ENCODE results near the gene MARCHF4. TPM values are rescaled to one million over a fixed set of nuclear protein-coding genes. Genes with fewer than 3 reads are reported as not detected.

Gene MARCHF4
- total and polyA plus RNA-seq, 2 of the 8 experiments (the other 6 are each of a cell fraction or from before 2014, with no cell fraction given): 1.9 to 2.9 TPM

DNA sequence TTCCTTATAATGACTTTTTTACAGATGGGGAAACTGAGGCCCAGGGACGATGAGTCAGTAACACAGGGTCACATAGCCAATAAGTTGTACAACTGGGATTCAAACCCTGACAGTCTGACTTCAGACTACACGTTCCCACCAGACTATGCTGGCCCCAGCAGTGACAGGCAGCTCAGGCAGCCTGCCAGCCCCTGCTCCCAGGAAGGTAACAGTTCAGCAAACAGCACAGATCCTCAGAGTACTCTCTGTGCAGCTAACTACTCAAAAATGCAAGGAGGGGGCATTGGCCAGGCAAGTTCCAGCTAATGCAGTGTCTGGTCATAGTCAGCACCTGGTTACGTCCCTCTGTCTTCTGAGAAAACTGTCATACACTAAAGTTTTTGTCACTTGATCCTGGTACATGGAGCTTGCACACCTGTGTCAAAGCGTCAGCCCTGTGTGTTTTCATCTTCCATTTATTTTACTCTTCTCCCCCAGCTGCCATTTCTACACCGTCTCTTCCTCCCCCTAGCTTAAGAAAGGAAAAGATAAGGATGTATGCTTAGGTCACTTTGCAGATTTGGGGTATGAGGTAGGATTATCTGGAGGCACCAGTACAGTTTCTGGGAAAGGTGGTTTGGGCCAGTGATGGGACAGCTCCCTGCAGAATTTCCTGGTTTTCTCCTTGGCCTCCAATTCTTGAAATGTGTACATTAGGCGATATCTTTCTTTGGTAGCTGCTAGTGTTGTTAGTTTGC is 44.5 kb upstream of the MARCHF4 start:
- Histone ChIP-seq H2AFZ (ENCODE audit: low read length) (no peak overlapping the region), H2AK5ac (ENCODE audit: low read depth, low read length) (no peak overlapping the region), H3K4me1 (replicated peaks in 1 of 4; ENCODE audit: control insufficient read depth in 3 of 4, insufficient read depth in 4 of 4, low read length in 3 of 4) (peaks cover 0 to 3% (median 0%) of the 10 kb centered on the region in 4 experiments; a peak in 1 of 7 replicates), H3K27ac (ENCODE audit: low read depth, low read length) (no peak overlapping the region), H2BK120ac (replicated peaks; ENCODE audit: low read depth, low read length) (no peak overlapping the region), H2BK15ac (ENCODE audit: low read length) (no peak overlapping the region), H3K27me3 (replicated peaks in 1 of 4; ENCODE audit: control insufficient read depth in 3 of 4, extremely low read depth in 1 of 4, insufficient read depth in 3 of 4, low read length in 3 of 4) (no peaks in the 10 kb centered on the region), H3K56ac (replicated peaks; ENCODE audit: insufficient read length, low read depth, low read length) (no peak overlapping the region), H2BK12ac (ENCODE audit: low read depth, low read length) (no peak overlapping the region), H4K5ac (ENCODE audit: insufficient read length, low read depth, low read length) (no peak overlapping the region), H3K4me3 (ENCODE audit: extremely low read depth in 1 of 4, insufficient read depth in 2 of 4, low read depth in 3 of 4, low read length in 4 of 4) (no peak overlapping the region), H3K36me3 (ENCODE audit: control insufficient read depth in 2 of 4, insufficient read depth in 4 of 4, low read length in 3 of 4) (peaks cover 0 to 12% (median 3%) of the 10 kb centered on the region in 4 experiments; a peak in 3 of 8 replicates), H3K9ac (replicated peaks in 1 of 4; ENCODE audit: extremely low read depth in 1 of 4, low read depth in 3 of 4, low read length in 3 of 4) (no peak overlapping the region), H2BK20ac (ENCODE audit: low read length) (no peak overlapping the region), H3K18ac (ENCODE audit: extremely low read depth, low read length) (no peak overlapping the region), H3K14ac (ENCODE audit: insufficient read length) (no peak overlapping the region), H3K4me2 (ENCODE audit: insufficient read depth in 1 of 2, low read depth in 2 of 2, low read length in 2 of 2) (no peak overlapping the region), H3K79me1 (ENCODE audit: low read depth, low read length) (no peaks in the 10 kb centered on the region; the same call in 1 of the 2 replicates), H4K20me1 (replicated peaks in 1 of 2; ENCODE audit: control insufficient read depth in 1 of 2, insufficient read depth in 2 of 2, low read length in 2 of 2) (no peaks in the 10 kb centered on the region), H4K91ac (replicated peaks; ENCODE audit: insufficient read length, low read length) (no peak overlapping the region), H4K8ac (ENCODE audit: extremely low read depth, insufficient read depth, low read length) (no peak overlapping the region), H3K79me2 (ENCODE audit: control insufficient read depth in 1 of 2, insufficient read depth in 2 of 2, low read length in 2 of 2) (no peaks in the 10 kb centered on the region), H3K23ac (ENCODE audit: insufficient read length) (no peak overlapping the region), H3K9me3 (ENCODE audit: insufficient read depth in 2 of 2, low read depth in 1 of 2, low read length in 1 of 2) (no peaks in the 10 kb centered on the region), H2BK5ac (ENCODE audit: low read depth, low read length) (no peak overlapping the region), H3K23me2 (ENCODE audit: low read depth, low read length) (peaks cover 2% of the 10 kb centered on the region; the same call in 1 of the 2 replicates), H3K4ac (replicated peaks; ENCODE audit: insufficient read length, low read depth, low read length) (no peak overlapping the region)
- TF ChIP-seq TEAD4 (IDR thresholded peaks at IDR 0.05; ENCODE audit: low read depth, low read length): no peak
- TF ChIP-seq TAF1 (IDR thresholded peaks at IDR 0.05; ENCODE audit: low read depth, low read length): no peak
- no peak for TF ChIP-seq CEBPB (IDR thresholded peaks at IDR 0.05; ENCODE audit: low read depth, low read length)
- no peak for TF ChIP-seq CREB1 (IDR thresholded peaks at IDR 0.05)
- TF ChIP-seq, protein P1, sequence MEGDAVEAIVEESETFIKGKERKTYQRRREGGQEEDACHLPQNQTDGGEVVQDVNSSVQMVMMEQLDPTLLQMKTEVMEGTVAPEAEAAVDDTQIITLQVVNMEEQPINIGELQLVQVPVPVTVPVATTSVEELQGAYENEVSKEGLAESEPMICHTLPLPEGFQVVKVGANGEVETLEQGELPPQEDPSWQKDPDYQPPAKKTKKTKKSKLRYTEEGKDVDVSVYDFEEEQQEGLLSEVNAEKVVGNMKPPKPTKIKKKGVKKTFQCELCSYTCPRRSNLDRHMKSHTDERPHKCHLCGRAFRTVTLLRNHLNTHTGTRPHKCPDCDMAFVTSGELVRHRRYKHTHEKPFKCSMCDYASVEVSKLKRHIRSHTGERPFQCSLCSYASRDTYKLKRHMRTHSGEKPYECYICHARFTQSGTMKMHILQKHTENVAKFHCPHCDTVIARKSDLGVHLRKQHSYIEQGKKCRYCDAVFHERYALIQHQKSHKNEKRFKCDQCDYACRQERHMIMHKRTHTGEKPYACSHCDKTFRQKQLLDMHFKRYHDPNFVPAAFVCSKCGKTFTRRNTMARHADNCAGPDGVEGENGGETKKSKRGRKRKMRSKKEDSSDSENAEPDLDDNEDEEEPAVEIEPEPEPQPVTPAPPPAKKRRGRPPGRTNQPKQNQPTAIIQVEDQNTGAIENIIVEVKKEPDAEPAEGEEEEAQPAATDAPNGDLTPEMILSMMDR (IDR thresholded peaks at IDR 0.05; ENCODE audit: control extremely low read depth in 1 of 3, insufficient read depth in 1 of 3, low read depth in 1 of 3, low read length in 3 of 3): no peak
- TF ChIP-seq EGR1 (IDR thresholded peaks at IDR 0.05; ENCODE audit: borderline replicate concordance, low read depth, low read length): no peak
- 79% methylated on average over 6 of the region's 6 CpGs; no CpG with 5 or more reads in 1 of the 2 experiments for WGBS, 2 experiments (ENCODE audit: extremely low coverage in 1 of 2, insufficient coverage in 1 of 2, insufficient read length in 1 of 2, insufficient replicate concordance in 2 of 2, low coverage in 1 of 2, low lambda C conversion rate in 2 of 2, missing lambda C conversion rate in 1 of 2)
- ChIA-PET POLR2A (ENCODE audit: partially characterized antibody) (interaction anchor here (0.9 to 1.2 kb wide), 3 partner anchors 12 to 88 kb away, joined by 3 to 4 read pairs (median 3); partner anchors contain the start of gene MARCHF4), CTCF (ENCODE audit: partially characterized antibody) (interaction anchor here (0.7 to 7.5 kb wide), 6 partner anchors 8 to 270 kb away, joined by 3 to 69 read pairs (median 4); no protein-coding TSS in a partner anchor)
- DNase-seq (ENCODE audit: low read depth in 1 of 2, low spot score in 2 of 2): no peak
- FAIRE-seq: no peak

Data from H1 (cell line).